Heart left ventricle (tissue), 16 donors: Measurements from ENCODE around the gene COL23A1. TPM values are rescaled to one million over a fixed set of nuclear protein-coding genes. Genes with fewer than 3 reads are reported as not detected.
A peak's percentile ranks its signal among the peaks of the same experiment; 100 is the strongest.
"Not testable (repeated sequence)": the region's sequence is repeated elsewhere in the genome, so short reads cannot be mapped to it uniquely, and the experiment has no call there.

Experiments used
- ATAC-seq, 4 donors: fragments of 200-7000 bp; cut with Tn5 transposase; one replicate each; pipeline ENCODE4 v1.9.1; 2020 to 2022; ENCODE audit warnings: moderate library complexity in 4 of 4, mild to moderate bottlenecking in 3 of 4, moderate number of reproducible peaks in 1 of 4
- DNase-seq, 5 donors: peaks; one replicate each; pipeline ENCODE4 v3.0.0-alpha.2; 2020
- H3K27ac ChIP-seq, 12 donors: fragments of 200-600 bp; sonication (generic) in 4 of 12; one replicate each; pipeline versions ENCODE4 v1.5.0 to v1.8.0; 2016 to 2022; ENCODE audit warnings: mild to moderate bottlenecking in 2 of 12
- H3K27me3 ChIP-seq, 9 donors: fragments of 200-600 bp; sonication (generic) in 2 of 9; one replicate each; pipeline versions ENCODE4 v1.5.1 to v1.8.0; 2016 to 2022; ENCODE audit warnings: mild to moderate bottlenecking in 3 of 9
- H3K36me3 ChIP-seq, 9 donors: fragments of 200-600 bp; sonication (generic) in 2 of 9; one replicate each; pipeline versions ENCODE4 v1.5.0 to v1.8.0; 2018 to 2022; ENCODE audit warnings: mild to moderate bottlenecking in 2 of 9
- H3K4me1 ChIP-seq, 12 donors: fragments of 200-600 bp; sonication (generic) in 4 of 12; one replicate each; pipeline versions ENCODE4 v1.5.0 to v1.8.0; 2016 to 2022; ENCODE audit warnings: mild to moderate bottlenecking in 3 of 12
- H3K4me3 ChIP-seq, 12 donors: fragments of 200-600 bp; sonication (generic) in 4 of 12; one replicate each; pipeline versions ENCODE4 v1.5.0 to v1.8.0; 2017 to 2022; ENCODE audit warnings: mild to moderate bottlenecking in 9 of 12, moderate library complexity in 4 of 12
- H3K9me3 ChIP-seq, 12 donors: fragments of 200-600 bp; sonication (generic) in 4 of 12; one replicate each; pipeline versions ENCODE4 v1.5.0 to v1.8.0; 2016 to 2022; ENCODE audit warnings: mild to moderate bottlenecking in 1 of 12
- POLR2A ChIP-seq, 2 donors: fragments of 450-650 bp; IDR thresholded peaks; one replicate each; pipeline ENCODE4 v1.6.1; 2017; ENCODE audit warnings: antibody characterized with exemption in 2 of 2, mild to moderate bottlenecking in 2 of 2, moderate library complexity in 2 of 2
- WGBS, 4 donors: extraction: QIAGEN DNeasy Blood & Tissue Kit in 2 of 4; methylation state at CpG; one replicate each; pipeline versions ENCODE4 v1.1.5 to v1.1.7; 2013 to 2018; 5-methylcytosine and 5-hydroxymethylcytosine counted together
- intact Hi-C, 10 donors: fragments of 100-400 bp; cut with DNase I; formaldehyde crosslinking; loops; one replicate each; pipeline versions ENCODE4 v1.11.1 to v1.14.2; 2022
- polyA plus RNA-seq, 2 donors: library from polyadenylated mRNA; stranded (reverse); fragments of 200-250 nt; gene quantifications; one replicate each; pipeline ENCODE4 v1.2.3, GENCODE V29; 2013
- total RNA-seq, 9 donors: library from RNA; depleted of rRNA in 2 of 9; stranded (reverse); fragments of >200 nt in 2 of 9; fragmentation: NEBNext Ultra II Directional in 3 of 9; extraction: Animal tissue kit (Norgen Biotek cat#: 25700) in 3 of 9; gene quantifications; one replicate each; pipeline versions ENCODE4 v1.1.0 to v1.2.4, GENCODE V29; 2016 to 2023
- TF ChIP-seq, protein P1 (sequence below), 12 donors: fragments of 200-600 bp; sonication (generic) in 4 of 12; IDR thresholded peaks; one replicate each; pipeline versions ENCODE4 v1.5.0 to v1.8.0; 2018 to 2022; ENCODE audit warnings: antibody characterized with exemption in 12 of 12, mild to moderate bottlenecking in 5 of 12
- donor health status: ischemic (EF 13 %, LVEDD 7.1; RV severe dilation, severe dysfunction).
- donor health status: healthy with polysubstance abuse.
- donor health status: DM: no; HTN: yes; CAD: no.
- donor health status: DM: no; HTN: no; CAD: no.
- donor health status: ischemic (EF 25% LVEDD 6.9; RV normal size, moderate dysfunction).
- donor health status: ischemic (EF 25% LVEDD 5.7; RV mildly dilated, moderate dysfunction).
- donor health status: healthy.
- donor health status: DM: yes; HTN: yes; CAD: no.
- donor health status: ischemic (EF 35%, LVEDD 5.7; RV mildly dilated, moderate dysfunction).
- donor health status: nonischemic (EF 11% LVEDD 7.7; RV severe dilation, severe dysfunction).
- donor health status: DM: yes; HTN: yes; CAD: no.
- donor health status: PGD.
- donor health status: ischemic (EF 29% LVEDD 5.4; RV normal size, mild dysfunction).
- donor health status: nonischemic (EF 23%, LVEDD 6.1; RV moderate dilation, normal function).

The COL23A1 gene
- total and polyA plus RNA-seq, 11 donors = 6.0 to 33.0 (median 18.8) TPM

DNA sequence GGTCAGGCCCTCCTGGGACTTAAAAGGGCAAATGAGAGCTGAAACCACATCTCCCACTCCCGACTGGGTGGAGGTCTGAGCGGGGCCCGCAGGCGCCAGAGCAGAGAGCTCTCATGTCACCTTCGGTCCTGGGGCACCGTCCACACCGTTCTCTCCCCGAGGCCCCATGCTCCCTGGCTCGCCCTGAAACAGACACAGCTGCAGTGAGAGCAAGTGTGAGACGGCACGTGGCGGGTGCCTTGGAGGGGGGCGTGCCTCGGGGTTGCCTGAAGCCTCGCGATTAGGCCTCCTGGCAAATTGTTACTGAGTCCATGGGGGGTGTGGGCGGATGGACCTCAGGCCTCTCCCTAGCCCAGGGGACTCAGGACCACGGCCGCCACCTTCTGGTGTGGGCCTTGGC is 333.4 kb downstream of the COL23A1 start:
- Histone ChIP-seq H3K4me1 (no peaks in the 10 kb centered on the region), H3K27me3 (no peaks in the 10 kb centered on the region), H3K27ac (no peak overlapping the region), H3K9me3 (no peaks in the 10 kb centered on the region), H3K4me3 (no peak overlapping the region), H3K36me3 (no peaks in the 10 kb centered on the region)
- intact Hi-C loops = no loop called here
- WGBS, 4 donors = 80 to 88% (median 83%) methylated on average over 16 to 19 of the region's 19 CpGs
- TF ChIP-seq, protein P1, sequence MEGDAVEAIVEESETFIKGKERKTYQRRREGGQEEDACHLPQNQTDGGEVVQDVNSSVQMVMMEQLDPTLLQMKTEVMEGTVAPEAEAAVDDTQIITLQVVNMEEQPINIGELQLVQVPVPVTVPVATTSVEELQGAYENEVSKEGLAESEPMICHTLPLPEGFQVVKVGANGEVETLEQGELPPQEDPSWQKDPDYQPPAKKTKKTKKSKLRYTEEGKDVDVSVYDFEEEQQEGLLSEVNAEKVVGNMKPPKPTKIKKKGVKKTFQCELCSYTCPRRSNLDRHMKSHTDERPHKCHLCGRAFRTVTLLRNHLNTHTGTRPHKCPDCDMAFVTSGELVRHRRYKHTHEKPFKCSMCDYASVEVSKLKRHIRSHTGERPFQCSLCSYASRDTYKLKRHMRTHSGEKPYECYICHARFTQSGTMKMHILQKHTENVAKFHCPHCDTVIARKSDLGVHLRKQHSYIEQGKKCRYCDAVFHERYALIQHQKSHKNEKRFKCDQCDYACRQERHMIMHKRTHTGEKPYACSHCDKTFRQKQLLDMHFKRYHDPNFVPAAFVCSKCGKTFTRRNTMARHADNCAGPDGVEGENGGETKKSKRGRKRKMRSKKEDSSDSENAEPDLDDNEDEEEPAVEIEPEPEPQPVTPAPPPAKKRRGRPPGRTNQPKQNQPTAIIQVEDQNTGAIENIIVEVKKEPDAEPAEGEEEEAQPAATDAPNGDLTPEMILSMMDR (IDR thresholded peaks at IDR 0.05) = no peak
- TF ChIP-seq POLR2A (IDR thresholded peaks at IDR 0.05) = no peak
- ATAC-seq = no peak
- DNase-seq = peak in 1 of 5 donors; percentile 58

DNA sequence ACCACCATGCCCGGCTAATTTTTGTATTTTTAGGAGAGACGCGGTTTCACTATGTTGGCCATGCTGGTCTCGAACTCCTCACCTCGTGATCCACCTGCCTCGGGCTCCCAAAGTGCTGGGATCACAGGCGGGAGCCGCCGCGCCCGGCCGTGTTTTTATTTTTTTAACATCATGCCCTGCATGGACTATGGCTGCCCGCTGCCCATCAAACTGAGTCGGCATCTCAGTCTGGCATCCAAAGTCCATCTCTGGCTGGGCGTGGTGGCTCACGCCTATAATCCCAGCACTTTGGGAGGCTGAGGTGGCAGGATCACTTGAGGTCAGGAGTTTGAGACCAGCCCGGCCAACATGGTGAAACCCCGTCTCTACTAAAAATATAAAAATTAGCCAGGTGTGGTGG is 336.6 kb downstream of the COL23A1 start:
- peaks cover 0 to 12% (median 0%) of the 10 kb centered on the region in 12 donors for H3K4me1 ChIP-seq
- DNase-seq = peak in 1 of 5 donors; percentile 48
- ATAC-seq, H3K9me3 ChIP-seq, H3K27ac ChIP-seq, intact Hi-C loops, H3K36me3 ChIP-seq, H3K27me3 ChIP-seq, H3K4me3 ChIP-seq: not testable (repeated sequence)
- WGBS, 4 donors = 92 to 95% (median 92%) methylated on average over 18 of the region's 18 CpGs

DNA sequence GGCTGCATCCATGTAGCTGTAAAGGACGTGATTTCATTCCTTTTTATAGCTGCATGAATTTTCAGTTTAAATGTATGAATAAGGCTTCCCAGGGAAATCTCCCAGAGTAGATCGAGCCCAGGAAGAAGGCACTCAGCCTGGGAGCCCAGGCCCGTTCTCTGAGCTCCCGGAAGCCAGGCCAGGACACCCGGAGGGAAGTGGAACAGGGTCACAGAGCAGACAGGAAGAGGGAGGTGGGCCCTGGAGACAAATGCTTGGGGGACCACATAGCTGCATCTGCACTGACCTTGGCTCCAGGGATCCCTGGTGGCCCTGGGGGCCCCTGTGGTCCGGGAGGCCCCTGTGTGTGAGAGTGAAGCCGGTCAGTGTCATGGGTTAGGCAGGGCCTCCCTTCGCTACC is 337.9 kb downstream of the COL23A1 start:
- Histone ChIP-seq H3K4me1 (peaks cover 0 to 12% (median 0%) of the 10 kb centered on the region in 12 donors), H3K9me3 (no peaks in the 10 kb centered on the region), H3K36me3 (no peaks in the 10 kb centered on the region), H3K27me3 (no peaks in the 10 kb centered on the region), H3K27ac (no peak overlapping the region), H3K4me3 (no peak overlapping the region)
- 58 to 63% (median 59%) methylated on average over 8 of the region's 8 CpGs for WGBS, 4 donors
- TF ChIP-seq, protein P1 (IDR thresholded peaks at IDR 0.05) = no peak
- TF ChIP-seq POLR2A (IDR thresholded peaks at IDR 0.05) = no peak
- intact Hi-C loops = no loop called here
- DNase-seq = no peak
- no peak for ATAC-seq

DNA sequence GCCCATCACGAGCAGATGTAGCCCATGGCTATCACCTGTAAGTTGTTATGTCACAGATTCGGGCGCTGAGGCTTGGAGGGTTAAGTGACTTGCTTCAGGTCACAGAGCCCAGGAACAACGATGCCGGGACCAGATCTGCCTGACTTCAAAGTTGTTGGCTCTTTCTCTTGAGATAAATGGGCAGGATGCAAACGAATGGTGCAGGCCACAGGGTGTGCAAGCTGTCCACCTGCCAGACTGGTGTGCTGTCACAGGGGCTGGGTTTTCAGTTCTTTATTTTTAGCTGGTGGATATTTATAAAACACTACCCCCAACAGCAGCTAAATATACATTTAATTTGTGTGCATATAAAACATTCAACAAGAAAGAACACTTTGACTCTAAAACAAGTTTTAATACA is 339.9 kb downstream of the COL23A1 start:
- Histone ChIP-seq H3K4me1 (peaks cover 0 to 12% (median 0%) of the 10 kb centered on the region in 12 donors), H3K36me3 (no peaks in the 10 kb centered on the region), H3K27ac (peak overlapping the region in 1 of 12 donors; percentile 29), H3K27me3 (no peaks in the 10 kb centered on the region), H3K4me3 (no peak overlapping the region), H3K9me3 (no peaks in the 10 kb centered on the region)
- peak; percentile 11 to 48 (median 28) for ATAC-seq
- TF ChIP-seq, protein P1 (IDR thresholded peaks at IDR 0.05) = no peak
- TF ChIP-seq POLR2A (IDR thresholded peaks at IDR 0.05) = no peak
- no peak for DNase-seq
- intact Hi-C loops = no loop called here
- WGBS, 4 donors = 45 to 75% (median 61%) methylated on average over 6 of the region's 6 CpGs
